Putamen (tissue), 1 donor: ENCODE measurements around the gene PIK3R1.
"Not testable (repeated sequence)": the region's sequence is repeated elsewhere in the genome, so short reads cannot be mapped to it uniquely, and the experiment has no call there.

Experiments
- DNase-seq: peaks from one replicate; pipeline ENCODE4 v3.0.0-alpha.2; 2016; ENCODE audit warnings: low spot score

Gene PIK3R1

DNA sequence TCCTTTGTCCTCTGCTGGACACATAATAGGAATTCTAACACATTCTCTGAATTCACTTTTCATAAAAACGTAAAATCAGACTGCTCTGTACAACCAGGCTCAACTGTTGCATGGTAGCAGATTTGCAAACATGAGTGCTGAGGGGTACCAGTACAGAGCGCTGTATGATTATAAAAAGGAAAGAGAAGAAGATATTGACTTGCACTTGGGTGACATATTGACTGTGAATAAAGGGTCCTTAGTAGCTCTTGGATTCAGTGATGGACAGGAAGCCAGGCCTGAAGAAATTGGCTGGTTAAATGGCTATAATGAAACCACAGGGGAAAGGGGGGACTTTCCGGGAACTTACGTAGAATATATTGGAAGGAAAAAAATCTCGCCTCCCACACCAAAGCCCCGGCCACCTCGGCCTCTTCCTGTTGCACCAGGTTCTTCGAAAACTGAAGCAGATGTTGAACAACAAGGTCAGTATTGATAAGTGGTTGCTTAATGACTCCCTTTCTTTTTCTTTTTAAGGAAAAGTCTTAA, 11.1 kb downstream of the PIK3R1 start:
- DNase-seq = no peak

DNA sequence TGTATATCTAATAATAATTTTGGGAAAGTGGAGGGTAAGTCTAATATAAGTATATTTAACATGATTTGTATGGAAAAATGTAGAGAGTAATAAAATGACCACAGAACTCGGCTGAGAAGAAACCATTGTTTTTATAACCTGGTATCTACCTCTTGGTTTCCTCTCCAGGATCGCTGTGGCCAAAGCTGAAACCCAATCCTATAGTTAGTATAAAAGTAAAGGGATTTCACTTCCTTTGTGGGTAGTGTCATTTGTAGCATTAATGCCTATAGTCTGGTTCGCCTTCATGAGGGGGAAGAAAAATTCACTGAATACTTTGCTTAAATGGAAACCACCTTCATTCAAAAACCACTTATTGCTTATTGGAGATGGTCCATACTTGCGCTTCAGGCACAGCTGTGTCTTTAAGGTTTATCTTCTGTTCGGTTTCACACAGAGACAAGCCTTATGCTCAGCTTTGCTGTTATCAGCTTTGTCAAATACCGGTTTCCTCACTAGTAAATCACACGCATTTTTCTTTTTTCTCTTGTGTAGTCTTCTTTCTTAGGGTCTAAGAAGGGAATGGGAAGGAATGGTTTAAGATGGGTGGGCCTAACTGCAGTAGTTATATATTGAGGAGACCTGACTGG, 12.1 kb downstream of the PIK3R1 start:
- no peak for DNase-seq

DNA sequence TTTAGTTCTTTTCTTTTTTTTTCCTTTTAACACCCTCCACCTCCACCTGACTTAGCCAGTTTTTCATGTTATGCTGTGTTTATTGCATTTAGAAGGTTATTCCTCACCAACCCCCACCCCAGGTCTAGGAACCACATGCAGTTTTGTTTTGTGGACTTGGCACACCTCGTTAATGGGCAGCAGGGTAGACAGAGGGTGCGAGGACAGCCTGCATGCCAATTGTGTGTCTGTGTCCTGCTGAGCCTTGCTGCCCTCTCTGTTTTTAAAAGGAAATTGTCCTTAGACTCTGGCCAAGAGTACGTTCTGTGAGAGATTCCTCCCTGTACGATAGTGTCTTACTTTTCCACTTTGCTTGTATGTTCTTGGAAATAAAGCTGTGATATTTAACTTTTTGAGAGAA, 13.9 kb downstream of the PIK3R1 start:
- DNase-seq = no peak

DNA sequence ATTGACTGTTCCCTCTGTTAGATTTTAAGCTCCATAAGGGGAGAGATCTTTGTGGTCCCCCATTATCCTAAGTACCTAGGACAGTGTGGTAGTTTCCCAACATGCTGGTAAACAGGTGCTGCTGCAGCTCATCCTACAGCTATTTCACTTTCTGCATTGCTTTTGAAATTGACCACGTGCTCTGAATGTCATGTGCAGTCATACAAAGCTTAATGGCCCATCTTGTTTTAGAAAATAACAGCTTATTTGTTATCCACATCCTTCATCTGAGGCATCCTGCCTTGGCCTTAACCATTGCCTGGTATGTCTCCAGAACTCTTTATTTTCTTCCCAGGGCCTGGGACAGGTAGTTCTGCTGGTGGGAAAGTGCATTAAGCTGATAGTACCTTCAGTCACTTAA, 14.7 kb downstream of the PIK3R1 start:
- DNase-seq = no peak

DNA sequence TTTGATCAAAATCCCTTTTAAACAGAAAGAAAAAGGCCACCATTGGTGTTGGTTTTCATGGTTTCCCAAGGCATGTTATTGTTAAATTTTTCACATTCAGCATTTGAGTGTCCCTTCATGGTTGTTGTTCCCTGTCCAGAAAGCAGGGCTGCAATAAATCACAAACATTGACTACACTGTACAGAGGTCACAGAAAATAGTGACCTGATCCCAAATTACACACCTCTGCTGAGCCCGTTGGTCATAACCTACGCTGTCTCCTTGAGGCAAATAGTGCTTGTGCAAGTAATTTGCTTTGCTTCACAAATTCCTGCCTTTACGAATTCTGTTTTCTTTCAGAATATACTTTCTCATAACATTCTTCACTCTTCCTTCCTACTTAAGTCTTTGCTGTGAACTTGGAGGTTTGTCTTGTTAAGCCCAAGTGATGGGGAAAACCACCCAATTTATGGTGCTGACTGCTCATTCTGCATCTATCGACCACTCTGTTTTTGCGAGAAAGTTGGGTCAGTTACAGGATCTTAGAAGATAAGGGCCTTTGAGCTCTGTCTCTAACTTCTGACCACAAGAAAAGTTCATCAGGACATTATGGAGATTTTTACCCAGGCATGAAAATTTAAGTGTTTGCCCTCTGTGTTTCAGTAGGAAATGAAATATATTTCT, 16.0 kb downstream of the PIK3R1 start:
- DNase-seq = no peak

DNA sequence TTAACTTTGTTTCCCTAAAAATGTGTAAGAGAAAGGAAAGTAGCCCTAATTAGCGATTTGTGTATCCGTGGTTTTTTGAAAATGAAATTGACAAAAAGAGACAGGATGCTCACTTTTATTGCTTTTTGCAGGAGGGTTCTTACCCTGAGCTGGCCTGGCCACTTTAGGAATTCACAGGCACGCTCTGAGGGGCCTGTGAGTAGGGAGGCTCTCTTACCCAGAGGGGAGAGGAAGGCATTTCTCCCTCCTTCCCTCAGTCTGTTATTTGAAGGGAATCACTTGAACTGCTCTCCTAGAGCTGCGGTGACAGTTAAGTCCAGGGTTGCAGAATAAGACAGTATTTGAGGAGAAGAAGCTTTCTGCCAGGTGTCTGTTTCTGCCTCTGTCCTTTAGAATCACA, 16.7 kb downstream of the PIK3R1 start:
- DNase-seq = no peak

DNA sequence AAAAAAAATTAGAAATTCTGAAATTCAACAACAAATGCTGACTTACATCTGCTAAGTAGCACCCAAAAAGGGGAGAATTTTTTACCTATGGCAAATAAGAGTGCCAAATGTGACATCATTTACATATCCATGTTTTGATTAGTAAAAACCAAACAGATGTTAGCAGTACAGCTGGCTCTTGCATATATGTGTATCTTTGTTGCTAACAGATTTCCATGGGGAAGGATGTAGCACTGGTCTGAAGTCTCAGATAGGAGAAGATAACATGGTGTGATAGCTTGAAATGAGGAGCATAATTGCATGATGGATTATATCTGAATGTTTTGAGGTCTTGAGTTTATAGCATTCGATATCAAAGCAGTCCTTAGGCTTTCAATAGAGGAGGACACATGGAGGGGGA, 17.5 kb downstream of the PIK3R1 start:
- no peak for DNase-seq

DNA sequence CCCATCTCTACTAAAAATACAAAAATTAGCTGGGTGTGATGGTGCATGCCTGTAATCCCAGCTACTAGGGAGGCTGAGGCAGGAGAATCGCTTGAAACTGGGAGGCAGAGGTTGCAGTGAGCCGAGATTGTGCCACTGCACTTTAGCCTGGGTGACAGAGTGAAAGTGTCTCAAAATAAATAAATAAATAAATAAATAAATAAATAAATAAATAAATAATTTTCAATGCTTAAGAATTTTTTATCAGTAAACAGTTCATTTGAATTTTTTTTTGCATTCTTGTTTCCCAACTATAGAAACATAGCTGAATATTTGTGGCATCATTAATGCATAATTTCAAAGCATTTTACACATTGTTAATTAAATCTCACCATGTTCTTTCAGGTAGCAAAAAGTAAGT, 19.7 kb downstream of the PIK3R1 start:
- DNase-seq = not testable (repeated sequence)

DNA sequence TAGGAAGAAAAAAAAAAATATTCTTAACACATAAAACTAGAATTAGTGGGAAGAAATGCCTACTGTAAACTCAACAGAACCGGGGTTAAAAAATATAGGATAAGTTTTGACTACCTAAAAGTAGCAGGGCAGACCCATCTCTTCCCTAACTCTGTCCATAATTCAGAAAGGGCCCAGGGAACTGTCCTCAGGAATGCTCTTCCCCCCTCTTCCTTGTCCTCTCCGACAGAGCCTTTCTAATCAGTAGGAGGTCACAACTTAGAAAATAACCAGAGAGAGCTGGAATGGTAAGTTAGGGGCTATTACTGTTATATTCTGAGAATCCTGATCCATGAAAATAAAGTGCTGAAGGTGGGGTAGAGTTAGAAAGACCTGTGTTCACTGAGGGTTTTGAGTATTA, 22.2 kb downstream of the PIK3R1 start:
- DNase-seq = no peak

DNA sequence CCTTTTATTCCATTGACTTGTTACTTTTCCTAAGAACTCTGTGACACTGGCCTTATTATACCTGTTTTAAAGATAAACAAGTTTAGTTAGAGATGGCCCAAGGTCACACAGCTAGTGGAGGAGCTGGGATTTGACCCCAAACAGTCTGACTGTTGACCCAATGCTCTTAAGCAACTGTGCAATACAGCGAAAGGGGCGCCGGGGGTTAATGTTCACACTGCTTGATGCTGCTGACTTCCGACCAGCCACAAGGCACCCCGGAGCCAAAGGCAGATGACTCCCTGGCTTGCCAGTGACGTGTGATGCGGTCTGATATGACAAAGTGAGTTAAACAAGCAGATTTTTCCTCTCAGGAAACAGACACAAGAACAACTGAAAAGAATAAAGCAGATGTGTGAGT, 23.9 kb downstream of the PIK3R1 start:
- DNase-seq = no peak

DNA sequence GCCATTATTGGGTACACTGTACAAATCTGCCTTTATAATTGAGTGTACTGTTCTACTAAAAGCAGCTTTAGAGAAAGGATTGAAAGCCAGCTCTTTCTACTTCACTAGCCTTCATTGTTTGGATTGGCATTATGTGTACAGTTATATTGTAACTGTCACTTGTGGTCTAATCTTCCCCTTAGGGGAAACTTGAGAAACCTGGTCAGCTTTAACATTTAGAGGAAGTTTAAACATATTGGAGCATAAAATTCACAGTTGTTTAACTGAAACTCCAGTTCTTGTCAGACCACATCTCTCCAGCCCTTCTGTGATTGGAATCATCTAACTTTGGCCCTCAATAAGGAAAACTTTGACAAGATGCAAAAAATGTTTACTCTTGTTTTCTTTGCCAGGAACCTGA, 24.6 kb downstream of the PIK3R1 start:
- no peak for DNase-seq

DNA sequence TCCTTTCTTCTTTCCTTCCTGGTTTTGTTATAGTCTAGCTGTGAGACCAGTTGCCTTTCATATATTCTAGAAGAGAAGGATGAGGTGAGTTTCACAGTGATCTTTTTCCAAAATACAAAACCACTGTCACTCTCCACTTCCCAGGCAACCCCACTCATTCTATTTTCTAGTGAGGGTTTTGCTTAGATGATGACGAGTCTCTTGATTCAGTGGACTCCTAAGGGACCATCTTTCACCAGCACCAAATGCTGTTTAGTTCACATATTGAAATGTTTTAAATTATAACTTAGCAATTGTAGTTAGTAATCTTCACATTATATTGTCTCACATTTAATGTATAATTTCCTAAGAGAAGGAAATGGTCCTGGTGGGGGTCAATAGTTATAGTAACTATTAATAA, 25.2 kb downstream of the PIK3R1 start:
- no peak for DNase-seq

DNA sequence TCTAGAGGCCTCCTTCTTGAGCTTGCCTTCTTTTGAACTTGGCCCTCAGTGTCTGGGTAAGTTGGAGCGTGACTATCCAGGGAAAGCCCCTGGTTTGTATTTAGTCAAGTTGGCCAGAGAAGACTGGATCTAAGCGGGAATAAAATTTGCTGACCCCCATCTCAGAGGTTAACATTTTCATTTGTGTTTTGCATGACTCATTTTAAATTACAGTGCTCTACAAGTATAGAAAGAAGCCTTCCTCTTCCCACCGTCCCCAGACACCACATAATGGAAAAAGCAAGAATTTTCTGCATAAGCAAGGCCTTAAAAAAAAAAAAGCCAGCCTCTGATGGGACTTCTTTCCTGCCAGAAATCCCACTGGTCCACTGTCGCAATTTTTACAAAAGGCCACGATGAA, 27.2 kb downstream of the PIK3R1 start:
- DNase-seq = no peak

DNA sequence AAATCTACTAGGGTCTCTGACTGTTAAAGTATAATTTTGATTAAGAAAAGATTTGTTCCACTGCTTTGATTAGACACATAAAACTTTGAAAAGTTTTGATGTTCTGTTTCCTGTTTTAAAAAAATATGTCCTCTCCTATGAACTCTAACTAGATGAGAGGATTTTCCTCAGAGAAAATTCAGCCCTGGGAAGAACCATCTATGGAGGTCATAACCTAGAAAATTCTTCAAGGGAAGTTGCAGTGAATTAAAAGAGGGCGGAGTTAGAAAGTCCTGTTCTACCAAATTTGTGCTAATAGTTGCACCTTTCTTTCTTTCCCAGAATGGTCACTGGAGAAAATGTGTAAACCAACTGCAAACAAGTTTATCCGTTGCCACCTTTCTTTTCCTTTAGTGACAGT, 27.7 kb downstream of the PIK3R1 start:
- DNase-seq = no peak

DNA sequence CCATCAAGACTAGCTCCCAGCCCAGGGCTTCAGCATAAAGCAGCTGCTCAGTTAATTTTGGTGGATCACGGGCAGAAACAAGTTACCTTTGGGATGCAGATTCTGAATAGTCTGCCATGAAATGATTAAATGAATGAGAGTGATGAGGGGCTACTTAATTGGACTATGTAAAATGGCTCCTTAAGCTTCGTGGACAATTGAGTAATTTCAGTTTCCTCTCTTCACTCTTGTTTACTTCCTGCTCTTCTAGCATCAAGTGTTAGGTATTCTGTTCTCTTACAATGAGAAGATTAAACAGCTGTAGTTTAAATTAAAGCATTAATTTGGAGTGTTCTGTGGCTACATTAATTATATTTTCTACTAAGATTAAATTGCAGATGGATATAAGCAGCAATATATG, 28.1 kb downstream of the PIK3R1 start:
- no peak for DNase-seq

DNA sequence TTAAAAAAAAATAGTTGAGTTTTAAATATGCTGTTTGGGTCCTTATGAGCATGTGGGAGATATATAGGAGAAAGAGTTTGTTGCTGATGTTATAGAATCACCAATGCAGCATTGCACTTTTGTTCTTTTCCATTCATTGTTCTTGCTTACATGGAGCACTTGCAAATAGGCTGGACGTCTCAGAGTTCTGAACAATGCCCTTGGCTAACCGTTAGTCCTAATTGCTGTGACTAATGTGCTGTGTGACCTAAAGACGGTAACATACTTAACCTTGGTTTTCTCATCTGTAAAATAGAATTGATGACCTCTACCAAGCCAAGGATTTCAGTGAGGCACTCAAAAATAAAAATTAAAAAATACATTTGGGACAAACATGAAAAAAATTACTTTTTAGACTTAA, 29.8 kb downstream of the PIK3R1 start:
- no peak for DNase-seq

DNA sequence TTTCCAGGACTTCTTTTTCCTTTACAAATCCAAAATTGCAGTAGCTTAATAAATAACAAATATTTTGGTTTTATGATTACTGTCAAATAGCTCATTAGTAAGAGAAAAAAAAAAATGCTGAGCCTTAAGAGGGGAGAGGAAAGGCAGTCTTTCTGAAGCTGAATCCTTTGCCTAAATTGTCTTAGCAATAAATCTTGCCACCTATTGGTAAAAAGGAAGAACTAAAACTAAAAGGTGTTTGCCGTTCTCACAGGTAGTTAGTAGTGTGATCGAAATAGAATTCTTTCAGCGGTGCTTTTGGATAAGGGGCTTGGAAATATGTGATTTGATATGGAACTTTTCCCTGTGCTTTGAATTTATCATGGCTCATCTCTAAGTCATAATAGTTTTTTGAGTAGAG, 31.2 kb downstream of the PIK3R1 start:
- DNase-seq = no peak

DNA sequence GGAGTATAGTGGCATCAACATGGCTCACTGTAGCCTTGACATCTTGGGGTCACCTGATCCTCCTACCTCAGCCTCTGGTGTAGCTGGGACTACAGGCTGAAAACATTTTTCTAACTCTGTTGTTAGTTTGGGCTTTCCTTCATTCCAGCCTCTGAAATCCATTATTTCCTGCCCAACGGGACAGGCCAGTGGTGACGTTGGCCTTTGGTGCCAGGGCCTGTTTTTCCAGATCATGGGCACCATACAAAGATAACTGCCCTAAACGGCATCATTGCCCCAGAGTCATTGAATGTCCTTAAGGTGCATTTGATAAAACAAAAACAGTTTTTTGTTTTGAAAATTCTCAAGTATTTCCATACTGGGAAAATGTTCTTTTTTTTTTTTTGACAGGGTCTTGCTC, 32.1 kb downstream of the PIK3R1 start:
- no peak for DNase-seq

DNA sequence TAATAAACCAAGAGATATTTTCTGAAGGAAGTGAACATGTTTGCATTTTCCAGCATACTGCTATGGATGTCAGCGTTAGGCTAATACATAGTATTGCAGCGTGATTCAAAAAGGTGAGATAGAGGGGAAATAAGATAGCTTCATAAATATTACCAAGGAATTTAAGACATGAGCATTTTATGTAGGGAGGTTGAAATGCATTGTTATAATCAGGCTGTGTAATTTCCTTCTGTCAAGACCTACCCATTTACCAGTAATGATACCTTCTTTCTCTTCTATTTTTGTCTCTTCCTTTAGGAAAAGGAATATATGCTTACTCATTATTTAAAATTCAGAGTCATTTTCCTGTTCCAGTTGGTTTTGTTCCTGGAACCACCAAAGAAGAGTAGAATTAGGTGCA, 33.3 kb downstream of the PIK3R1 start:
- no peak for DNase-seq

DNA sequence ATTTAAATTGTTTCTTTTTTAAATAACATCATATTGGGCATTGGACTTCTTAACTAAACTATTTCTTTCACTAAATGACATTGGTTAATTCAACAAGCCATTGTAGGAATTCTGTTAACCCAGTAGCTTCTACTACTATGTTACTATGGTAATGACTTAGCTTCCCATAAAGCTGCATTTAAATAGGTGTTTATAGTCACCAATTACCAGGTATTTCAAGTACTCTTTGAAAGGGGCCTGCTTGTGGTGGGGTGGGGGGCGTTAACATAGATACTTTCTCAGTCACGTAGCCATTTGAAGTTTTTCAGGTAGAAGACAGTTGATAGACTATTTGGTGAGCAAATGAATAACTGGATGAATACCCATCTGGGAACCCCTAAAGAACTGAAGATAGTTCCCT, 34.0 kb downstream of the PIK3R1 start:
- no peak for DNase-seq

DNA sequence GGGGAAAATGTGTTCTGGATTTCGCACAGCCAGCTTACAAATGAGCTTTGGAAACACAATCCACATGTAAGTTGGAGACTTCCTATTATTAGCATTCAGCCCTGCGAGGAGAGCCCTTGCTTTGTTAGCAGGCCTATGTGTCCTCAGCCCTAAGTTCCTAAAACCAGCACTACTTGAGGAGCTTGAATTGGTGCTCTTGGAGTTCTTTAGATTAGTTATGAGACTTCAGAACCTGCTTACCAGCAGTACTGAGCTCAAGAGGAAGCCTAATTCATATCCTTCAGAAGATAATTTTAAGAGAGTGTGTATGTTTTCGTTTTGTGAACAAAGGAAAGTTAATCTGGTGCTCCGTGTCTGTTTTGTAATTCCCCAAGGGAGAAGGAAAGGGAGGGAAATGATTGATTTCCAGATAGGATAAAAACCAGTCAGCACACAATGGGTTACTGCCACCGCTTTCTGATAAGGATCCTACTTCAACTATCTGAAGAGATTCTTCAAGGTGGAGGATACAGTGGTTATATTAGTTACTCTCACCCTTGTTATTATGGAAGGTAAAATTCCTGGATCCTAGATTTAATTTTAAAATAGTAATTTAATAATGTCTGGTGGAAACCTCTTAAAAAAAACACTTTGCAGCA, 35.2 kb downstream of the PIK3R1 start:
- no peak for DNase-seq

DNA sequence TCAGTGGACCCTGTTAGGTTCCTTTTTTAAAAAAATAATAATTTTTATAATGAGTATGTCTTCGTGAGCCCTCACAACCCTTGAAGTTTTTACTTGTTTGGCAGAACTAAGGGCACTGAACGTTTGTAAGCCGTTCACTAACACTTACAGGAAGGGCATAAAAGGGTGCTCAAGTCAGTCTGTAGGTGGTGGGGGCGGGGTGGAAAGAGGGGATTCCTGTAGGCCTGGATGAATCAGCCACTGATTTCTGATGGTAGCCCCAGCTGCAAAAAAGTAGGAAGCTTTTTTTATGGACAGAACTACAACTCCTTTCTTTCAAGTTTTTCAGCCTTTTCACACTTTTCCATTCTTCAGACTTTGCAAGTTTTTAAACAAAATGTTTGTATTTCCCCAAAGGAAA, 35.8 kb downstream of the PIK3R1 start:
- no peak for DNase-seq

DNA sequence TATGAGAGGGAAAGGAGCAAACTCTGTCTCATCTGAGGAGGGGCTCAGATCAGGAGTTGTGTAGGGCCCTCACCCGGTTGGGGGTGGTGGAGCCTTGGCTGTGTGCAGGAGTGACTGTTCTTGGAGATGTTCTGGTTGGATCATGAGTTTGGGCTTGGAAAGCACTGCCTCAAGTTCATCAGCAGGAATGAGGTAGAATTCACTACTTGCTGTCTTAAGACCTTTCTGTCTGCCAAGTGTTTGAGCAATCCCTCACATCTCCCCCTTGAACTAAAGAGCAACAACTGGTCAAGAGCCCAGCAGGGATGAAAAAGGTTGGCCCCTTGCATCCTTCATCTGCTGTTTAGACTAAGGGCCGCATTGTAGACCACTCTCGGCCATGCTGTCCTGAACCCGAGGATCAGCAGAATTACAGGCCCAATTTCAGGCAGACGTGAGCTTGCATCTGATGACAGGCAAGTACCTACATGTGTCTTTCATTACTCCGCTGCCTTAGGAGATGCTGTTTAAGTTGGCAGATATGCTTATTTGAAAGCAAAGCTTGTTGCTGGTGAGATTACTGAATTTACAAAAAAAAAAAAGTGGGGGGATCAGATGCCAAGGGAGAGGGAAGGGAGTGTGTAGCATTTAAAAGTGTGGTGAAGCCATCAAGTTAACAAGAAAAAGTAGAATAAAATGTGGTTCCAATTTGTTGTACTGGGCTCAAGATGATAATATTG, 36.4 kb downstream of the PIK3R1 start:
- DNase-seq = no peak
